HCT116 (cell line): ENCODE measurements around the gene USP10. TPM values are rescaled to one million over a fixed set of nuclear protein-coding genes. Genes with fewer than 3 reads are reported as not detected.

Experiments
- ATAC-seq: fragments of 200-7000 bp; cut with Tn5 transposase; 2 replicates; pipeline ENCODE4 v1.9.1; 2020; ENCODE audit warnings: mild to moderate bottlenecking, moderate library complexity
- BruUV-seq: library from RNA; stranded (reverse); fragments of 400-500 nt; replicated peaks from 2 replicates; lab custom pipeline; 2021; lab: Mats Ljungman, UMichigan
- CTCF ChIA-PET: fragments of 300-600 bp; sonication (Branson Sonifier 250); formaldehyde crosslinking; loops from one replicate; lab custom pipeline; 2021; ENCODE audit warnings: antibody characterized with exemption; lab: Charles Lee
- POLR2A ChIA-PET: fragments of 300-600, 350-600 bp; sonication (Branson Sonifier 250); formaldehyde crosslinking; loops from one replicate; lab custom pipeline; 2021; ENCODE audit warnings: antibody characterized with exemption; lab: Charles Lee
- RAD21 ChIA-PET, 2 experiments: fragments of 300-600 bp; sonication (Branson Sonifier 250); formaldehyde crosslinking; loops; one replicate each; lab custom pipeline; 2023; ENCODE audit warnings: low total read pairs in 2 of 2; ENCODE audit not compliant: uncharacterized antibody in 2 of 2, unreplicated experiment in 2 of 2, low non-redundant PET in 1 of 2; lab: Charles Lee
- DNase-seq: peaks from one replicate; pipeline ENCODE4 v3.0.0-alpha.2; 2010; ENCODE audit warnings: low read depth, low spot score
- H2AFZ ChIP-seq: fragments of 200-600 bp; shearing (Covaris generic), sonication (generic); 2 replicates; pipeline ENCODE4 v1.6.1; 2017; ENCODE audit warnings: low read depth, mixed run types, mixed read lengths, antibody characterized with exemption, low read length; ENCODE audit not compliant: poor library complexity, severe bottlenecking
- H3K27ac ChIP-seq: 2 replicates; pipeline ENCODE4 v1.5.1; 2012; ENCODE audit warnings: low read depth, low read length
- H3K27me3 ChIP-seq: fragments of 200-600 bp; sonication (generic); 2 replicates; pipeline ENCODE4 v1.6.1; 2016; ENCODE audit warnings: mixed run types, low read length, mixed read lengths; ENCODE audit not compliant: insufficient read depth
- H3K36me3 ChIP-seq, 2 experiments: fragments of 200-500 bp in 1 of 2; fragments of 200-600 bp in 1 of 2; sonication (Bioruptor generic) in 1 of 2; sonication (generic) in 1 of 2; 2 replicates each; pipeline versions ENCODE4 v1.5.1 to v1.6.1; 2014 to 2016; ENCODE audit warnings: low read length in 2 of 2, inconsistent platforms in 1 of 2, mixed read lengths in 1 of 2, mixed run types in 1 of 2; ENCODE audit not compliant: insufficient read depth in 2 of 2, control insufficient read depth in 1 of 2
- H3K4me1 ChIP-seq, 2 experiments: fragments of 200-600 bp in 1 of 2; sonication (generic) in 1 of 2; 2 replicates each; pipeline versions ENCODE4 v1.5.1 to v1.6.1; 2012 to 2017; ENCODE audit warnings: low read length in 2 of 2, inconsistent platforms in 1 of 2, mild to moderate bottlenecking in 1 of 2, mixed read lengths in 1 of 2, mixed run types in 1 of 2, moderate library complexity in 1 of 2; ENCODE audit not compliant: insufficient read depth in 2 of 2, control insufficient read depth in 1 of 2
- H3K4me2 ChIP-seq: fragments of 200-600 bp; sonication (generic); 2 replicates; pipeline ENCODE4 v1.6.1; 2017; ENCODE audit warnings: mixed run types, low read length, mixed read lengths
- H3K4me3 ChIP-seq, 2 experiments: fragments of 200-600 bp in 1 of 2; sonication (generic) in 1 of 2; replicated peaks in 1 of 2; 2 replicates each; pipeline ENCODE4 v1.5.1; 2011 to 2016; ENCODE audit warnings: low read length in 2 of 2, control low read depth in 1 of 2, low read depth in 1 of 2, mild to moderate bottlenecking in 1 of 2, mixed read lengths in 1 of 2, mixed run types in 1 of 2
- H3K79me2 ChIP-seq: fragments of 200-600 bp; sonication (generic); 2 replicates; pipeline ENCODE4 v1.6.1; 2017; ENCODE audit warnings: mild to moderate bottlenecking, mixed run types, low read length, moderate library complexity, mixed read lengths; ENCODE audit not compliant: insufficient read depth
- H3K9ac ChIP-seq: fragments of 200-600 bp; sonication (generic); 2 replicates; pipeline ENCODE4 v1.6.1; 2016; ENCODE audit warnings: low read length, mixed read lengths
- H3K9me2 ChIP-seq: fragments of 200-600 bp; sonication (generic), shearing (Covaris generic); 2 replicates; pipeline ENCODE4 v1.6.1; 2017; ENCODE audit warnings: mixed run types, mild to moderate bottlenecking, moderate library complexity; ENCODE audit not compliant: insufficient read depth
- H3K9me3 ChIP-seq, 2 experiments: fragments of 200-500 bp in 1 of 2; fragments of 200-600 bp in 1 of 2; sonication (Bioruptor generic) in 1 of 2; sonication (generic) in 1 of 2; 2 replicates each; pipeline ENCODE4 v1.6.1; 2014 to 2017; ENCODE audit warnings: low read length in 2 of 2, mixed read lengths in 2 of 2, inconsistent platforms in 1 of 2, low read depth in 1 of 2, mild to moderate bottlenecking in 1 of 2, mixed run types in 1 of 2, moderate library complexity in 1 of 2; ENCODE audit not compliant: control insufficient read depth in 1 of 2, insufficient read depth in 1 of 2
- H4K20me1 ChIP-seq: fragments of 200-600 bp; sonication (generic), shearing (Covaris generic); 2 replicates; pipeline ENCODE4 v1.6.1; 2017; ENCODE audit warnings: mixed run types, mild to moderate bottlenecking, moderate library complexity; ENCODE audit not compliant: insufficient read depth
- CBX3 ChIP-seq: IDR thresholded peaks from 2 replicates; pipeline ENCODE4 v1.6.1; 2012; ENCODE audit warnings: low read depth
- CEBPB ChIP-seq: IDR thresholded peaks from 2 replicates; pipeline ENCODE4 v1.6.1; 2012; ENCODE audit warnings: low read depth
- CTCF ChIP-seq, 3 experiments: fragments of 200-600 bp in 1 of 3; sonication (generic) in 1 of 3; IDR thresholded peaks in 2 of 3; conservative IDR thresholded peaks in 1 of 3; 2 replicates each; pipeline ENCODE4 v1.5.1; 2012 to 2017; ENCODE audit warnings: low read depth in 2 of 3, low read length in 2 of 3, antibody characterized with exemption in 1 of 3, borderline replicate concordance in 1 of 3, control low read depth in 1 of 3, mild to moderate bottlenecking in 1 of 3, mixed read lengths in 1 of 3, mixed run types in 1 of 3, moderate library complexity in 1 of 3; ENCODE audit not compliant: insufficient read depth in 1 of 3
- EGR1 ChIP-seq: IDR thresholded peaks from 2 replicates; pipeline ENCODE4 v1.6.1; 2012; ENCODE audit warnings: low read depth
- ELF1 ChIP-seq: IDR thresholded peaks from 2 replicates; pipeline ENCODE4 v1.6.1; 2012; ENCODE audit warnings: low read depth, borderline replicate concordance
- EZH2phosphoT487 ChIP-seq: fragments of 200-600 bp; IDR thresholded peaks from 2 replicates; pipeline ENCODE4 v1.6.1; 2018; ENCODE audit warnings: antibody characterized with exemption, borderline replicate concordance
- FOSL1 ChIP-seq: IDR thresholded peaks from 2 replicates; pipeline ENCODE4 v1.6.1; 2012; ENCODE audit warnings: low read depth
- JUND ChIP-seq: IDR thresholded peaks from 2 replicates; pipeline ENCODE4 v1.6.1; 2012
- REST ChIP-seq: IDR thresholded peaks from 2 replicates; pipeline ENCODE4 v1.6.1; 2012; ENCODE audit warnings: low read depth
- SIN3A ChIP-seq: IDR thresholded peaks from 2 replicates; pipeline ENCODE4 v1.6.1; 2012; ENCODE audit warnings: low read depth
- TCF7L2 ChIP-seq: IDR thresholded peaks from 2 replicates; pipeline ENCODE4 v1.7.0; 2011; ENCODE audit warnings: borderline replicate concordance, inconsistent platforms; ENCODE audit not compliant: insufficient read depth, insufficient read length; ENCODE audit errors: extremely low read depth
- ZBTB33 ChIP-seq: IDR thresholded peaks from 2 replicates; pipeline ENCODE4 v1.6.1; 2011; ENCODE audit warnings: mild to moderate bottlenecking, low read length, moderate library complexity; ENCODE audit not compliant: insufficient replicate concordance; ENCODE audit errors: extremely low read depth
- intact Hi-C: fragments of 100-400 bp; cut with micrococcal nuclease; formaldehyde crosslinking; loops from 2 replicates; pipeline ENCODE4 v1.10.0; 2022
- total RNA-seq: library from RNA; stranded (reverse); gene quantifications from one replicate; pipeline ENCODE4 v1.2.1, GENCODE V29; 2021; ENCODE audit not compliant: unreplicated experiment

USP10 gene
- total RNA-seq, 1 experiment from 2014 or later: 175 TPM

- ChIA-PET CTCF (interaction anchor here (3.4 kb wide), 1 partner anchor 58 kb away, joined by 15 read pairs; no protein-coding TSS in a partner anchor), POLR2A (no interaction called here), RAD21 (no interaction called here)
- no peaks in the 10 kb centered on the region for H3K27me3 ChIP-seq
- no peak overlapping the region for H3K4me2 ChIP-seq
- H3K79me2 ChIP-seq: no peaks in the 10 kb centered on the region
- H3K27ac ChIP-seq: no peak overlapping the region
- H3K9me2 ChIP-seq: no peaks in the 10 kb centered on the region
- TF ChIP-seq TCF7L2: no peak
- no peak for TF ChIP-seq REST
- no peak for TF ChIP-seq ZBTB33
- no peak for TF ChIP-seq EZH2phosphoT487
- TF ChIP-seq EGR1: no peak
- no peak for TF ChIP-seq CEBPB
- no peak for TF ChIP-seq FOSL1
- TF ChIP-seq ELF1: no peak
- no peak for TF ChIP-seq CBX3
- no peak for TF ChIP-seq JUND
- TF ChIP-seq CTCF (IDR thresholded peaks at IDR 0.05 in 2 of 3, conservative IDR thresholded peaks at IDR 0.05 in 1 of 3; ENCODE audit: borderline replicate concordance in 1 of 3, insufficient read depth in 1 of 3, low read depth in 2 of 3, low read length in 2 of 3): no peak
- no peak for TF ChIP-seq SIN3A
- H3K4me3 ChIP-seq: no peak overlapping the region
- no peaks in the 10 kb centered on the region for H3K9me3 ChIP-seq
- H4K20me1 ChIP-seq: no peaks in the 10 kb centered on the region
- H3K9ac ChIP-seq: no peak overlapping the region
- peaks cover 9 to 12% of the 10 kb centered on the region in 2 experiments for H3K36me3 ChIP-seq
- peaks cover 0 to 5% of the 10 kb centered on the region in 2 experiments; a peak in 1 of 4 replicates for H3K4me1 ChIP-seq
- DNase-seq (no peak), ATAC-seq (no peak)
- intact Hi-C loops: no loop called here
- no peak overlapping the region for H2AFZ ChIP-seq
- BruUV-seq: no TSS peak
Observed at GRCh38 chr16:84667600-84668309, 32.0 kb upstream of the USP10 start.
